Stimulated activated CD8-positive, alpha-beta memory T cell treated with anti-CD3 and anti-CD28 coated beads, Interleukin-12 subunit alpha, Interleukin-12 subunit beta, amount 100 ng/mL, for 1 hour (primary cell): Measurements from ENCODE around the gene G6PC3.

Experiments
- DNase-seq: peaks from one replicate; pipeline ENCODE4 v3.0.0-alpha.2; 2020; ENCODE audit warnings: low read depth

Gene G6PC3

DNA sequence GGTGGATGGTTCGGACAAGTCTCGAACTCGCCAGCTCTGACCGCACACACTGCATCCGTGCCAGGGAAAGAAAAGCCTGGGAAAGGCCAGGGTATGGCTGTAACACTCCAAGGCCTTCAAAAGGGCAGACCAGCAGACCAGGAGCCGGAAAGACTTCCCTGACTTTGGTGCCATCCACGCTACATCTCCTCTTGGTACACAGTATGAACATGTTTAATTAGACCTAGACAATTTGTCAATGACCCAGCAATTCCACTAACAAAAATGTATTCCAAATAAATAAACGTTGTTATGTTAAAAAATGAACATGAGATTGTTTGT, 53.5 kb downstream of the G6PC3 start:
- no peak for DNase-seq
